ENCODE measurements around the gene TTC31. TPM values are rescaled to one million over a fixed set of nuclear protein-coding genes. Genes with fewer than 3 reads are reported as not detected.

Gene TTC31
- total and polyA plus RNA-seq, 8 donors, result 4.7 to 91.2 (median 11.1) TPM

DNA sequence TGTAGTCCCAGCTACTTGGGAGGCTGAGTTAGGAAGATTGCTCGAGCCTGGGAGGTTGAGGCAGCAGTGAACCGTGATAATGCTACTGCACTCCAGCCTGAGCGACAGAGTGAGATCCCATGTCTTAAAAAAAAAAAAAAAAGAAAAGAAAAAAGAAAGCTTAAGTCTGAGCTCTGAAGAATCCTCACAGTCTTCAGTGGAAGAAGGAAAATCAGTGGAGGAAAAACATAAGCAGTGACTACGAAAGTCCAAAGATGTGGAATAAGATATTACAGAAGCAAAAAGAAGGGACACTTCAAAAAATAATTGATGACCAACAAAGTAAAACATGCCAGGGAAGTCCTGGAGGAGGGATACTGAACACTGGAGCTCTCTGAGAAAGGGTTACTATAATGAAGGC, 27.4 kb downstream of the TTC31 start:
- Histone ChIP-seq H3K4me1 (peaks cover 43 to 52% (median 48%) of the 10 kb centered on the region in 4 donors), H3K27me3 (peaks cover 27 to 65% (median 46%) of the 10 kb centered on the region in 3 donors), H3K9me3 (no peaks in the 10 kb centered on the region), H3K27ac (no peak overlapping the region), H3K4me3 (no peak overlapping the region), H3K36me3 (peaks cover 3 to 12% (median 9%) of the 10 kb centered on the region in 4 donors)
- 67 to 87% (median 81%) methylated on average over 4 of the region's 4 CpGs for whole genome bisulfite sequencing, 5 donors
- no peak for TF ChIP-seq POLR2AphosphoS5 (IDR thresholded peaks at IDR 0.05)
- TF ChIP-seq POLR2A (IDR thresholded peaks at IDR 0.05), result no peak
- intact Hi-C loops (cut with DNase I; ENCODE audit: low total_unique reads), result no loop called here
- no peak for DNase-seq

DNA sequence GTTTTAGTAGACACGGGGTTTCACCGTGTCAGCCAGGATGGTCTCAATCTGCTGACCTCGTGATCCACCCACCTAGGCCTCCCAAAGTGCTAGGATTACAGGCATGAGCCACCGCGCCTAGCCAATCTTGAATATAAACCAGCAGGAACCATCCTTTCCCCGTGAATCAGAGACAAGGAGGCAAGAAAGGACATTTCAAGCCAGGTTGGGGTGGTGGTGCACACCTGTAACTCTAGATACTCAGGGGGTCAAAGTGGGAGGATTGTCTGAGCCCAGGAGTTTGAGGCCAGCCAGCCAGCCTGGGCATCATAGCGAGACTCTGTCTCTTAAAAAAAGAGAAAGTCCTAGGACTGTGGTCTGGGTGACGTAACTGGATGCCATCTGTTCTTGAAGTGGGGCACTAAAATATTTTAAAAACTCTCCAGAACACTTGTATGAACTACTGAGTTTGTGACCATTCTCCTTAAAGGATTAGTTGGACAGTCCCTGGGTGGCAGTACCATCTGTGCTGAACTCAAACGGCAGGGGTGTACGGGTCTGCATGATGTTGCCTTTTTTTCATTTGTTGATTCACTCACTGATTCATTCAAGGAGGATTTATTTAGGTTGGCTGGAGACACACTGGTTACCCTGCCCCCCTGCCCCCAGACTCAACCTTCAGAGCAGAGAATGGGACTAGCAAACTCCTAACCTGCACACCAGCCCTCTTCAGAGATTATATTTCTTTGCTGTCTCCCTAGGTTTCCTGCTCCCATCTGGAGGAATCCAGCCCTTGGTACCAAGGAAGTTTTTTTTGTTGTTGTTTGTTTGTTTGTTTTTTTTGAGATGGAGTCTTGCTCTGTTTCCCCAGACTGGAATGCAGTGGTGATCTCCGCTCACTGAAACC, 28.5 kb downstream of the TTC31 start:
- TF ChIP-seq POLR2A (IDR thresholded peaks at IDR 0.05) (no peak), POLR2AphosphoS5 (IDR thresholded peaks at IDR 0.05) (no peak), EP300 (IDR thresholded peaks at IDR 0.05) (no peak)
- TF ChIP-seq, protein P1, sequence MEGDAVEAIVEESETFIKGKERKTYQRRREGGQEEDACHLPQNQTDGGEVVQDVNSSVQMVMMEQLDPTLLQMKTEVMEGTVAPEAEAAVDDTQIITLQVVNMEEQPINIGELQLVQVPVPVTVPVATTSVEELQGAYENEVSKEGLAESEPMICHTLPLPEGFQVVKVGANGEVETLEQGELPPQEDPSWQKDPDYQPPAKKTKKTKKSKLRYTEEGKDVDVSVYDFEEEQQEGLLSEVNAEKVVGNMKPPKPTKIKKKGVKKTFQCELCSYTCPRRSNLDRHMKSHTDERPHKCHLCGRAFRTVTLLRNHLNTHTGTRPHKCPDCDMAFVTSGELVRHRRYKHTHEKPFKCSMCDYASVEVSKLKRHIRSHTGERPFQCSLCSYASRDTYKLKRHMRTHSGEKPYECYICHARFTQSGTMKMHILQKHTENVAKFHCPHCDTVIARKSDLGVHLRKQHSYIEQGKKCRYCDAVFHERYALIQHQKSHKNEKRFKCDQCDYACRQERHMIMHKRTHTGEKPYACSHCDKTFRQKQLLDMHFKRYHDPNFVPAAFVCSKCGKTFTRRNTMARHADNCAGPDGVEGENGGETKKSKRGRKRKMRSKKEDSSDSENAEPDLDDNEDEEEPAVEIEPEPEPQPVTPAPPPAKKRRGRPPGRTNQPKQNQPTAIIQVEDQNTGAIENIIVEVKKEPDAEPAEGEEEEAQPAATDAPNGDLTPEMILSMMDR (IDR thresholded peaks at IDR 0.05), result no peak
- Histone ChIP-seq H3K4me1 (peaks cover 43 to 52% (median 48%) of the 10 kb centered on the region in 4 donors), H3K4me3 (no peak overlapping the region), H3K36me3 (peaks cover 0 to 1% (median 0%) of the 10 kb centered on the region in 4 donors), H3K27ac (no peak overlapping the region), H3K27me3 (peaks cover 38 to 75% (median 57%) of the 10 kb centered on the region in 3 donors), H3K9me3 (no peaks in the 10 kb centered on the region)
- DNase-seq, result no peak
- intact Hi-C loops (cut with DNase I; ENCODE audit: low total_unique reads), result no loop called here
- 30 to 47% (median 34%) methylated on average over 11 of the region's 11 CpGs for WGBS, 5 donors

DNA sequence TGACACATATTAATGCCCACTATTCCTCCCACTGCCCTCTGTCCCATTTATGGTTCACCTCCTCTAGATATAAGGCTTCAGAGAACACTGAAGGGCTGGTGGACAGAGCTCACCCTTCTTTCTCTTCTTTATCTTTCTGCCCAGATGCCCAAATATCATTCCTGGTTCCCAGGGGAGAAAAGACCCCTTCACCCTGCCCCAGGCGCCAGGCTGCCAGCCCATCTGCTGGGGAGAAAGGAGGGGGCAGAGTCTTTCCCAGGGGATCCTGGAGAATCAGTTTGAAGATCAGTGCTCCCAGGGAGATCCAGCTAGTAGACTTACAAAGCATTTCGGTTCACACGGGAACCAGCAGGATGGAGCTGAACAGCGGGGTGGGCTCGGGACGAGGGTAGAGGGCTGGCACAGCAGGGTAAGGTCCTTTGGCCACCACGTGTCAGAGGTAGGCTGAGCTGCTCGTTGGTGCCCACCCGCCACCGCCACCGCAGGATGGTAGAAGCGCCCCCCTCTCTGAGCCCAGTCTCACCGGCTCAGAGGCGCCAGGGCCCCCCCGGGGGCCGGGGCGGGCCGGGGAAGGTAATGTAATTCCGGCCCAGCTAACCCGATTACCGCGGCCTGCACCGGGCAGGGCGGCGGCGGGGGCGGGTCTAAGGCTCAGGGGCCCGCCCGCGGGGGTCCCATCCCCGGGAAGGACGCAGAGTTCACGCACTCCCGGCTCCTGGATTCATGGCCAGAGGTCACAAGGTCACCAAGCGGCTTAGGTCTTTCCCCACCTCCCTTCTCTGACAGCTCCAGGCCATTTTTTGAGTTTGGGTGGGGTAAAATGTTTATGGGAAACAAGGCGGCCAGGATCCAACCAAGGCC, 30.1 kb downstream of the TTC31 start:
- H3K27ac ChIP-seq, result no peak overlapping the region
- TF ChIP-seq POLR2A (IDR thresholded peaks at IDR 0.05), result no peak
- TF ChIP-seq, protein P1 (IDR thresholded peaks at IDR 0.05), result no peak
- TF ChIP-seq POLR2AphosphoS5 (IDR thresholded peaks at IDR 0.05), result no peak
- TF ChIP-seq EP300 (IDR thresholded peaks at IDR 0.05), result no peak
- H3K36me3 ChIP-seq, result no peaks in the 10 kb centered on the region
- H3K27me3 ChIP-seq, result peaks cover 38 to 91% (median 73%) of the 10 kb centered on the region in 3 donors
- H3K9me3 ChIP-seq, result no peaks in the 10 kb centered on the region
- DNase-seq, result peak in 1 of 2 donors; percentile 43
- H3K4me1 ChIP-seq, result peaks cover 37 to 45% (median 42%) of the 10 kb centered on the region in 4 donors
- no peak overlapping the region for H3K4me3 ChIP-seq
- intact Hi-C loops (cut with DNase I; ENCODE audit: low total_unique reads), result no loop called here
- WGBS, 5 donors, result 10 to 19% (median 12%) methylated on average over 14 to 36 of the region's 36 CpGs

DNA sequence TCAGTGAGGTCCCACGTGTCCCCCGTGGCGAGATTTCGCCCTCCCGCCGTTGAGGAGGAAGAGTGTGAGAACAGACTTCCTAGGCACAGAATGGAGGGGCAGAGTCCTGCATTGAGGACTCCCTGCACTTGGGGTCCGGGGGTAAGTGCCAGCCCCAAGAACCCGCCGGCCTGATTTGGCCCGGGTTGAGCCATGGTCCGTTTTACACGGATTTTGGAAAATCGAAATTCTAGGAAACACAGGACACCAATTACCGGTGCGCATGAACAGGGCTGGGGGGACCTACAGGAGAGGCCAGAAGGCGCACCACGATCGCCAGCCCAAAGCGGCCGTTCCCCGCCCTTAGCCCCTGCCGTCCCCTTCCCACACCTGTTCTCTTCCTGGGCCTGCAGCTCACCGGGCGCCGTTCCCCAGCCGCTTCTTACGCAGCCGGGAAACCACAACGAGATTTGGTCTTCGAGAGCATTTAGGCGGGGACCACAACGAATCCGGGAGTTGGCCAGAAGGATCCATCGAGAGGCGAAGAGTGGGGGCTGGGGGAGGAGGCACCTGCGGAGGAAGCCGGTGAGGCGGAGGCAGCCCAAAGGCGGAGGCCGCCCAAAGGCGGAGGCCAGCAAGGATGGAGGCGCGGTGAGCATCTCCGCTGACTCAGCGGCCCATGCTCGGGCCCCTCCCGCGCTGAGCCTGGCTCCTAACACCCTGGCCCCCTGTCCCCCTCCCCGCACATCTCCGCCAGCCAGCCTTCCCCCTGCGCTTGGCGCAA, 30.9 kb downstream of the TTC31 start:
- no peak overlapping the region for H3K27ac ChIP-seq
- H3K9me3 ChIP-seq, result no peaks in the 10 kb centered on the region
- 4 to 10% (median 9%) methylated on average over 45 to 50 of the region's 52 CpGs for WGBS, 5 donors
- DNase-seq, result peak in 1 of 2 donors; percentile 50
- H3K4me1 ChIP-seq, result peaks cover 32 to 39% (median 35%) of the 10 kb centered on the region in 4 donors
- intact Hi-C loops (cut with DNase I; ENCODE audit: low total_unique reads), result no loop called here
- peaks cover 38 to 93% (median 82%) of the 10 kb centered on the region in 3 donors for H3K27me3 ChIP-seq
- peak overlapping the region in 2 of 4 donors; percentile 18 to 55 for H3K4me3 ChIP-seq
- H3K36me3 ChIP-seq, result no peaks in the 10 kb centered on the region
- TF ChIP-seq EP300 (IDR thresholded peaks at IDR 0.05), result no peak
- TF ChIP-seq POLR2A (IDR thresholded peaks at IDR 0.05), result no peak
- TF ChIP-seq POLR2AphosphoS5 (IDR thresholded peaks at IDR 0.05), result peak in 1 of 3 donors; percentile 54
- TF ChIP-seq, protein P1 (IDR thresholded peaks at IDR 0.05), result no peak

Measured in stomach (tissue), 9 donors.